GM06990 (cell line): ENCODE measurements around the gene HAUS7.
A peak's percentile ranks its signal among the peaks of the same experiment; 100 is the strongest.

Experiments
- DNase-seq: peaks from one replicate; pipeline ENCODE4 v3.0.0-alpha.2; 2011; ENCODE audit not compliant: insufficient read length; ENCODE audit errors: extremely low read depth
- H3K27me3 ChIP-seq: replicated peaks from 2 replicates; pipeline ENCODE4 v1.6.0; 2011; ENCODE audit warnings: low read length; ENCODE audit not compliant: control insufficient read depth, insufficient read depth
- H3K36me3 ChIP-seq: 2 replicates; pipeline ENCODE4 v1.5.1; 2011; ENCODE audit warnings: low read length; ENCODE audit not compliant: control insufficient read depth, insufficient read depth
- H3K4me3 ChIP-seq: replicated peaks from 2 replicates; pipeline ENCODE4 v1.5.1; 2011; ENCODE audit warnings: low read depth, mild to moderate bottlenecking, control low read depth, low read length
- CTCF ChIP-seq: IDR thresholded peaks from 2 replicates; pipeline ENCODE4 v1.5.1; 2011; ENCODE audit warnings: low read length, control low read depth, mild to moderate bottlenecking, inconsistent platforms; ENCODE audit not compliant: insufficient read depth, poor library complexity, severe bottlenecking

Gene HAUS7

GRCh38 chrX:153471663-153472280 lies 1.4 kb upstream of the HAUS7 start:
- DNase-seq: no peak
- TF ChIP-seq CTCF: no peak
- no peaks in the 10 kb centered on the region for H3K27me3 ChIP-seq
- H3K4me3 ChIP-seq: no peak overlapping the region
- H3K36me3 ChIP-seq: no peaks in the 10 kb centered on the region; the same call in none of the 2 replicates

- Histone ChIP-seq H3K4me3 (peak overlapping the region; percentile 74), H3K27me3 (no peaks in the 10 kb centered on the region), H3K36me3 (no peaks in the 10 kb centered on the region; the same call in none of the 2 replicates)
- DNase-seq: no peak
- no peak for TF ChIP-seq CTCF
These were observed 465 bp downstream of the HAUS7 start for GRCh38 chrX:153469811-153470410.

- no peak for TF ChIP-seq CTCF
- Histone ChIP-seq H3K27me3 (no peaks in the 10 kb centered on the region), H3K36me3 (no peaks in the 10 kb centered on the region; the same call in none of the 2 replicates), H3K4me3 (no peak overlapping the region)
- no peak for DNase-seq
These were observed 2.3 kb downstream of the HAUS7 start for GRCh38 chrX:153468008-153468580.

GRCh38 chrX:153465691-153466380 lies 4.5 kb downstream of the HAUS7 start:
- H3K4me3 ChIP-seq: no peak overlapping the region
- no peak for TF ChIP-seq CTCF
- H3K27me3 ChIP-seq: no peaks in the 10 kb centered on the region
- H3K36me3 ChIP-seq: no peaks in the 10 kb centered on the region; the same call in none of the 2 replicates
- DNase-seq: no peak

- Histone ChIP-seq H3K4me3 (no peak overlapping the region), H3K36me3 (no peaks in the 10 kb centered on the region; the same call in none of the 2 replicates), H3K27me3 (no peaks in the 10 kb centered on the region)
- DNase-seq: no peak
- TF ChIP-seq CTCF: no peak
These were observed 6.3 kb downstream of the HAUS7 start for GRCh38 chrX:153464116-153464515.
